Ramos (cell line): ENCODE data around the gene PIN1.

Experiments
- in situ Hi-C: fragments of 300-500 bp; cut with MboI; formaldehyde crosslinking; loops from one replicate; pipeline ENCODE4 v1.14.3; 2022; ENCODE audit warnings: low sequenced_read_pairs; ENCODE audit not compliant: unreplicated experiment

PIN1 gene

GRCh38 chr19:9877780-9878510 lies 42.8 kb downstream of the PIN1 start:
- in situ Hi-C loops, result no loop called here

GRCh38 chr19:9878511-9879196 lies 43.5 kb downstream of the PIN1 start:
- in situ Hi-C loops, result no loop called here

- in situ Hi-C loops, result no loop called here
Measured at GRCh38 chr19:9881720-9882119, 46.6 kb downstream of the PIN1 start.

DNA sequence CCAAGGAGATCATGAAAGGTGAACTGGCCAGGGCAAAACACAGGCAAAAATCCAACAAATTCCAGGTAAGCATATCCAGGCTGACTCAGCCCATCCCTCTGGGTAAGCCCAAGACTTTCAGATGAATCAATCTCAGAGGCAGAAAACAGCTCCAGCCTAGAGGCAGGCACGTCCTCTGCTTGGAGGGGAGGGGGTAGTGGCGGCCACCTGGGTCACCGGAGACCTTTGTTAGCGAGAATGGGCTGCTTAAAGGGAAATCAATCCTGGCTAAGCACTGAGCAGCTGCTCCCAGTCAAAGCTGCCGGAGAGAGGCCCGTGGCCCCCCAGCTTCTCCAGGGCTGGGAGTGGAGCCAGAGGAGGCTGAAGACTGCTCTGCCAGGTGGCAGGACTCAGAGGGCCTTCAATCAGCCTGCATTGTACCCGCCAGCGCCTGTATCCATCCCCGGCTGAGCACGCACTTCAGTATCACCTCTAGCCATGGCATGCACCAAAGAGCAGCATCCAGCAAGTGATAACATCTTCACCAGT lies 48.2 kb downstream of the PIN1 start:
- in situ Hi-C loops, result no loop called here

- in situ Hi-C loops, result no loop called here
Measured at GRCh38 chr19:9883764-9884163, 48.6 kb downstream of the PIN1 start.

- in situ Hi-C loops, result no loop called here
Measured at GRCh38 chr19:9885077-9885552, 50.0 kb downstream of the PIN1 start.

DNA sequence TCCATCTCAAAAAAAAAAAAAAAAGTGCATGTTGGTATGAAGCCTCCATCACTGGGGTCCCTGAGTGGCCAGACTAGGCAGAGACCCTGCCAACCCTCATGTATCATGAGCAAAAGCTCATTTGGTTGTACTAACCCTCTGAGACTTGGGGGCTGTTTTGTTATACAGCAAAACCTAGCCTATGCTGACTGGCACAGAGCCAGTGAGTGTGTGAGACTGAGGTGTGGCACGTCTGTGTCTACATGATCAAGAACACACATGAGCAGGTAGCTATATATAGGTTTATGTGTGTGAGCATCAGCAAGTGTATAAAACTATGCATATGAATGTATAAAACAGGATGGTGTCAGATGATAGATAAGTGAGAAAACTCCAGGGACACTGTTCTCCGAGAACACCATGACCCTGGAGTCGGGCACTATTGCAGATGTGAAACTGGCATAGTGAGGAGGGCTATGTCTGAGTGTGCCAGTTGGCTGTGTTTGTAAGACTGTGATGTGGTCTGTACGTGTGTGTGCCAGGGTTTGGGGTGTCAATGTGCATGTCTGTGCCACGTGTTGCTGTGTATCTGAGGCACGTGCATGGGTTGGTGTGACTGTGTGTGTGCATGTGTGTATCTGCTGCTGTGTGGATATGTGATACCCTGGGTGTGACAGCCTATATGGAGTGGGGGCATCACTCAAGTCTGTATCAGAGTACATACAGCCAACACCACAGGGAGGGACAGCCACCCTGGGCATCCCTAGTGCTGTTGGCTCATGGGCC lies 56.7 kb downstream of the PIN1 start:
- in situ Hi-C loops, result no loop called here
